NCI-H1105 treated with DMSO at 0.1 percent for 48 hours (cell line): ENCODE measurements around the gene RPL13A.

ENCODE experiments used
- DNase-seq: peaks from one replicate; lab custom pipeline; 2025; lab: John Stamatoyannopoulos, UW

The RPL13A gene

GRCh38 chr19:49486232-49486631, 1.2 kb upstream of the RPL13A start:
- DNase-seq, result no peak

GRCh38 chr19:49486710-49487276, 615 bp upstream of the RPL13A start:
- DNase-seq, result no peak

GRCh38 chr19:49488046-49488862, 846 bp downstream of the RPL13A start:
- DNase-seq, result no peak

- DNase-seq, result no peak
Measured at GRCh38 chr19:49488863-49489537, 1.6 kb downstream of the RPL13A start.

- no peak for DNase-seq
Measured at GRCh38 chr19:49489601-49490167, 2.3 kb downstream of the RPL13A start.

- no peak for DNase-seq
Measured at GRCh38 chr19:49490287-49491029, 3.0 kb downstream of the RPL13A start.

GRCh38 chr19:49491030-49491803, 3.8 kb downstream of the RPL13A start:
- DNase-seq, result no peak

- no peak for DNase-seq
Measured at GRCh38 chr19:49491804-49492572, 4.6 kb downstream of the RPL13A start.

GRCh38 chr19:49492573-49493405, 5.4 kb downstream of the RPL13A start:
- peak; percentile 14 for DNase-seq

GRCh38 chr19:49496574-49497008, 9.2 kb downstream of the RPL13A start:
- DNase-seq, result no peak

- peak; percentile 16 for DNase-seq
Measured at GRCh38 chr19:49497047-49497788, 9.8 kb downstream of the RPL13A start.

- no peak for DNase-seq
Measured at GRCh38 chr19:49497789-49498103, 10.3 kb downstream of the RPL13A start.

GRCh38 chr19:49498475-49498874, 11.1 kb downstream of the RPL13A start:
- DNase-seq, result no peak

GRCh38 chr19:49499030-49499670, 11.7 kb downstream of the RPL13A start:
- no peak for DNase-seq

GRCh38 chr19:49502866-49503581, 15.6 kb downstream of the RPL13A start:
- peak; percentile 65 for DNase-seq

- DNase-seq, result no peak
Measured at GRCh38 chr19:49503582-49503962, 16.2 kb downstream of the RPL13A start.

GRCh38 chr19:49506575-49507105, 19.2 kb downstream of the RPL13A start:
- peak; percentile 56 for DNase-seq
